ENCODE measurements around the gene RPGRIP1.
A peak's percentile ranks its signal among the peaks of the same experiment; 100 is the strongest.

RPGRIP1 gene

GRCh38 chr14:21279783-21280182, at the start of gene RPGRIP1:
TSS of gene RPGRIP1 (plus strand) at chr14:21280083. CDS start at chr14:21287977, 7,894 bp downstream.
- no peak within 1 kb of the TSS for H3K27ac ChIP-seq
- no peak for TF ChIP-seq ZFX (IDR thresholded peaks at IDR 0.05; ENCODE audit: borderline replicate concordance)
- TF ChIP-seq, protein P1, sequence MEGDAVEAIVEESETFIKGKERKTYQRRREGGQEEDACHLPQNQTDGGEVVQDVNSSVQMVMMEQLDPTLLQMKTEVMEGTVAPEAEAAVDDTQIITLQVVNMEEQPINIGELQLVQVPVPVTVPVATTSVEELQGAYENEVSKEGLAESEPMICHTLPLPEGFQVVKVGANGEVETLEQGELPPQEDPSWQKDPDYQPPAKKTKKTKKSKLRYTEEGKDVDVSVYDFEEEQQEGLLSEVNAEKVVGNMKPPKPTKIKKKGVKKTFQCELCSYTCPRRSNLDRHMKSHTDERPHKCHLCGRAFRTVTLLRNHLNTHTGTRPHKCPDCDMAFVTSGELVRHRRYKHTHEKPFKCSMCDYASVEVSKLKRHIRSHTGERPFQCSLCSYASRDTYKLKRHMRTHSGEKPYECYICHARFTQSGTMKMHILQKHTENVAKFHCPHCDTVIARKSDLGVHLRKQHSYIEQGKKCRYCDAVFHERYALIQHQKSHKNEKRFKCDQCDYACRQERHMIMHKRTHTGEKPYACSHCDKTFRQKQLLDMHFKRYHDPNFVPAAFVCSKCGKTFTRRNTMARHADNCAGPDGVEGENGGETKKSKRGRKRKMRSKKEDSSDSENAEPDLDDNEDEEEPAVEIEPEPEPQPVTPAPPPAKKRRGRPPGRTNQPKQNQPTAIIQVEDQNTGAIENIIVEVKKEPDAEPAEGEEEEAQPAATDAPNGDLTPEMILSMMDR (IDR thresholded peaks at IDR 0.05), result no peak

DNA sequence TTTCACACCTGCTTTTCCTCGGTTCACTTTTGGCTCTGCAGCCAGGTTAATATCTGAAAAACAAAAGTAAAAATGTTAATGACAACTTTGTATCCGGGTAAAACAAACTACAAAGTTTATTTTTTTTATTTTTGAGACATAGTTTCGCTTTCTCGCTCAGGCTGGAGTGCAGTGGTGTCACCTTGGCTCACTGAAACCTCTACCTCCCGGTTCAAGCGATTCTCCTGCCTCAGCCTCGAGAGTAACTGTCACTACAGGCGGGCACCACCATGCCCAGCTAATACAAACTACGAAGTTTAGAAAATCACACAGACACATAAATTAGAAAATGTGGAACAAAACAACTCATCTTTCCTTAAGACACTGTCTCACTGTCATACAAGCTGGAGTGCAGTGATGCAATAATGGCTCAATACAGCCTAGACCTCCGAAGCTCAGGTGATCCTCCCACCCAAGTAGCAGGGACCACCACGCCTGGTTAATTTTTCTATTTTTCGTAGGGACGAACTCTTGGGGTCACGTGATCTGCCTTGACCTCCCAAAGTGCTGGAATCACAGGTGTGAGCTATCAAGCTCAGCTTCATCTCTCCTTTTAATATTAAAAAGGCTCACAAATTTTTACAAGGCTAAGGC, 48.7 kb upstream of the RPGRIP1 start:
- no peak for TF ChIP-seq ZFX (IDR thresholded peaks at IDR 0.05; ENCODE audit: borderline replicate concordance)
- TF ChIP-seq, protein P1 (IDR thresholded peaks at IDR 0.05), result no peak
- H3K27ac ChIP-seq, result no peak overlapping the region

DNA sequence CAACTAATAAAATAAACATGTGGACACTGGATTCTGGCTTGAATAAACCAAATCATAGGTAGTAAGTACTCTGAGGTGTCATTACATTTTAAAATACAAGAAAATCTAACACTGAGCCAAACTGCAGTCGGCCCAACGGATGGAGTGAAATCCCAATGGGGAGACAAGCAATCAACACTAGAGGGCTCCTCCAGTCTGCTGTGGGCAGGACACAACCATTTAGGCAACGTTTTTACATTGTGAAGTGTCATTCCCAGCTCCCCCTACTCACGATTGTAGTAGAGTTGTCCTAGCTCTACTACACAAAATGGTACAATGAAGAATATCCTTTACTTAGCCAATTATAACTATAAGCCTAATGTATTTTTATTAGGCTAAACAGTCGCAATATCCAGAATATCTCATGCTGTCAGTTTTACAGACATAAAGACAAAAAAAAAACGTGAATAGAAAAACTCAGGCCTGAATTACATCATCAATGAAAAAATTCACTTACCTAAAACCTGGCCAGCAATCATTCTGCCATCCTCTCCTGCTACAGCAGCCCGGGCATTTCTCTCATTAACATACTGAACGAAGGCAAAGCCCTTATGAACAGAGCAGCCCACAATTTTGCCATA, 46.3 kb upstream of the RPGRIP1 start:
- no peak overlapping the region for H3K27ac ChIP-seq
- TF ChIP-seq ZFX (IDR thresholded peaks at IDR 0.05; ENCODE audit: borderline replicate concordance), result no peak
- TF ChIP-seq, protein P1 (IDR thresholded peaks at IDR 0.05), result peak; percentile 31; the same call in 1 of the 2 replicates

DNA sequence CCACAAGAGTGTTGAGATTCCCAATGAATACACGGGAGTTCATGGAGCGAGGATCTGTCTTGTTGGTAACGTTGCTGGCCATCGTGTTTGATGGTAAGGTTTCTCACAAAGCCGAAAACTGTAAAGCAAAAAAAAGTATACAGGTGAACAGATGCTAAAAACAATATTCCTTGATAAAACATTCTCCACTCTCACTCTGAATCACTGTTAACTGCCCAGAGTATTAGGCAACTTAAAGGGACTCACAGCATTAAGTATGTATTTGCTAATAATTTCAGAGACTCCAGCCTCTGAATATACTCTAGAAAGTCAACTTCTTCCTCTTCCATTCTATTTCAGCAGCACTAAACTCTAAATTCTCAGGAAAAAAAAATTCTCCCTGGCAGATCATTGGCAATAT, 45.8 kb upstream of the RPGRIP1 start:
- H3K27ac ChIP-seq, result no peak overlapping the region
- TF ChIP-seq, protein P1 (IDR thresholded peaks at IDR 0.05), result no peak
- TF ChIP-seq ZFX (IDR thresholded peaks at IDR 0.05; ENCODE audit: borderline replicate concordance), result no peak

DNA sequence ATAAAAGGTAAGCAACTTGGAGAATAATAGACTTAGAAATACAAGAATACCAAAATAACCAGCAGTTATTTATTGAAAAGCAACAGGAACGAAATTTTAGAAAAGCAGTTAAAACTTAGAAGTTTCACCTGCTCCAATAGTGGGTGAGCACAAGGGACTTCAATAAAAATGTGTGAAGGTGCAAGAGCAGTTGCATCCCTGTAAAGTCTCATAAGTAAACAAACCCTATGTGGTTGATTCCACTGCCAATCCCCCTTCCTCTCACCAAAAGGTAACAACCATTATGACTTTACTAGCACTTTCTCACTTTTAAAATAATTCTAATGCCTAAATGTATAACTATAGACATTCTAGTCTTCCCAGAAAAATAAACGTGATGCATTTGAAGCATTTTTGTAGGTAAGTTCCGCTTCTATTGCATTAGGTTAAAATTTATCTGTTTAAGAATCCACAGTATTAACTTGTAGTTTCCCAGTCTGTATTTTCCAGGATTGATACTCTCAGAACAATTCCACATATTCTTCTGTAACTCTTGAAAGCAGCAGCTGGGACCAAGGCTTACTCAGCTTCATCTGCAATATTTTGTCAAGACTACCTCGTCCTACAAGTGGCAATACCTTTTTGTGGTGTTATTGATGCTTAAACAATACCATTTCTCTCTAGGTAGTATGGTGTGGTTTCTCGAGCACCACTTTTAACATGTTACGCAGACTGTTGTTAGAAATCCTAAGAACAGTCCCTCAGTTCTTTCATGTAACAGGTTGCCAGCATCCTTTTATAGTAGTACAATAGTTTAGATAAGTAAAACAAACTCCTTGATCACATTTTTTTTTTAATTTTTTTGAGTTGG, 42.7 kb upstream of the RPGRIP1 start:
- no peak overlapping the region for H3K27ac ChIP-seq
- TF ChIP-seq, protein P1 (IDR thresholded peaks at IDR 0.05), result no peak
- no peak for TF ChIP-seq ZFX (IDR thresholded peaks at IDR 0.05; ENCODE audit: borderline replicate concordance)

- TF ChIP-seq ZFX (IDR thresholded peaks at IDR 0.05; ENCODE audit: borderline replicate concordance), result no peak
- TF ChIP-seq, protein P1 (IDR thresholded peaks at IDR 0.05), result no peak
- no peak overlapping the region for H3K27ac ChIP-seq
These were observed 40.9 kb upstream of the RPGRIP1 start for GRCh38 chr14:21238823-21239518.
